ENCODE measurements around the gene ADCY9.

Gene ADCY9

GRCh38 chr16:3912897-3913296 lies 203.3 kb downstream of the ADCY9 start:
- DNase-seq (ENCODE audit: low read depth) = no peak

Data from fibroblast of gingiva (primary cell).